Non-pigmented ciliary epithelial cell (primary cell): ENCODE measurements around the gene DTX4.

Experiments used
- DNase-seq: peaks from one replicate; pipeline ENCODE4 v3.0.0-alpha.2; 2010; ENCODE audit warnings: low read depth

Gene DTX4

DNA sequence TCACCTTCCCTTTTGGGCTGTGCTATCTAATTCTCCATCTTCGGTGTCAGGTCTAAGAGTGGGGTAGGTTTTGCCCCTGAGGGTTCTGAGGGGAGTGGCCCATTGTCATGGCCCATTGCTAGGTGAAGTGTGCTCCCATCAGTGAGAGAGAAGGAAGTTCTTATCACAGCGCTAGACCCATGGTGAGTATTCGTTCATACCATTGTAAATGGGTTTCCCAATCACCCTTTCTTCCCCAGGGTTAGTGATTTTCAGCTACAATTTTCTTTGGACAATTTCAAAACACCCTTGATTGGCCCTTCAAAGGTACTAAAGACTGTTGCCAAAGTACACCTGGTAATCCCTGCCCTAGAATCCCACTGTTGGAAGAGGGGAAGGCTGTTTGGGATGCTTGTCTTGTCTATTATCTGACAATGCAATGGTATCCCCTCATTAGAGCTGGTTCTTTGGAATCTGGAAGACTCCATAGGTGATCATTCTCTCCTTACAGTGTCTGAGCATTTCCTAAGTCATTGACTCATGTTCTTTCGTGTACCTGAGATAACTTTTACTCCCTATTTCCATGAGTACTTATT lies 20.6 kb downstream of the DTX4 start:
- no peak for DNase-seq

DNA sequence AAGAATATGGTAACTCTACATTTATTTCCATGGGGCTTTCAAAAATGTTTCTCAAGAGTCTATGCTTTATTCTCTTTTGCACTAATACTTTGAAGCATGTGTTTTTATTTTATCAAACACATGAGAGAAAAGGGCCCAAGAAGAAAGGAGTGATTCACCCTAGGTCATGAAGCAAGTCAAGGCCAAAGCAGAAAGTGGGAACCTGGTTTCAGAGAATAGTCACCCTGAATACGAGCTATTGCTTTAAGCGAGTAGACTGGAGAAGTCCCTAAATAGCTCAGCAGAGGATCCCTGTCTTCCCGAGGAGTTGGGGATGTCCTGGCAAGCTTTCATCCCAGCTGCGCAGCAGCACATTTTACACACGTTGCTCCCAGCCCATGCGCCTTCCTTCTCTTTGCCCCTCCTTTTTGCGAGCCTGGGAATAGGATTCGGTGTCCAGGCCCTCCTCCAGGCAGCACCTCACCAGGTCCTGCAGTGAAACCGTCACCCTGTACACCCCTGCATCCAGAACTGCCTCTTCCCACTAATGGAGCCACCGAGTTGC lies 21.7 kb downstream of the DTX4 start:
- DNase-seq = no peak

DNA sequence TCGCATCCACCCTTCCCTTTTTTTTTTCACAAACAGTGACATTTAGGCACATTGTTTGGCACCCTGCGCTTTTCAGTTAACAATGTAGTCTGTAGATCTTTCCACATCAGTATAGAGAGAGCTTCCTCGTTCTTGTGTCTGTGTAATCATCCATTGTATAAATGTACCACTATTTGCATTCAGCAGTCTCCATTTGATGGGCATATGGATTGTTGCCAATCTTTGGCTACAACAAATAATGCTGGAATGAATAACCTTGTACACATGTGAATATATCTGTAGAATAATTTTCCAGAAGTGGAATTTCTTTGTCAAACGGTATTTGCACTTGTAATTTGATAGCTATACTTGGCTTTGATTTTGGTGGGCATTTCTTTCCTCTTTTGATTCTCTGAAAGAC lies 23.7 kb downstream of the DTX4 start:
- no peak for DNase-seq

DNA sequence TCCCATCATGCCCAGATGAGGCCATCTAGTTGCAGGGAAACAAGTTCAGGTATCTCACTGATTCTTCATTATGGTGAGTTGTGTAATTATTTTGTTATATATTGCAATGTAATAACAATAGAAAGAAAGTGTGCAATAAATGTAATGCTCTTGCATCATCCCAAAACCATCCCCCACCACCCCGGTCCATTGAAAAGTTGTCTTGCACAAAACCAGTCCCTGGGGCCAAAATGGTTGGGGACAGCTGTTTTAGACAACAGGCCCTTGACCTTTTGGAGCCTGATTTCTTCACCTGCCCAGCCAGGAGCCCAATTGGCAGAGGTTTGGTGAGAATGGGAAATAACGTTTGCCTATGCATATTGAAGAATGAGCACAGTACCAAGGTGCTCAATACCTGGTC lies 24.8 kb downstream of the DTX4 start:
- DNase-seq = no peak

DNA sequence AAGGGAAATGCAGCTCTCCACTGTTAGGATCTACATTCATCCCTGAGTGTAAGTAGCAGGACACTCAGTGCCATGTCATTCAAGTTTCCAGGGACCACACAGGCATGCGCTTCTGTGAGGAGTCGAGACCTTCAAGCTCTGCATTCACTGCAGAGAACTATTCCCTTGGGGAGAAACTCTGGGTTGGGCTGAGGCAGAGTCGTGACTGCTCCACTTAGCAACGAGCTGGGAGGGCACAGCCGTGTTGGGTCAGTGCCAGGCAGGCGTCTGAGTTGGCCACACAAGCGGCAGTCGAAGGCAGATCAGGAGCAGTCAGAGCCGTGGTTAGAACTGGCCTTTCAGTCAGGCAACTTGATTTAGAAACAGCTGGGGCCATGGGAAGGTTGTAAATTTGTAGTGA lies 26.1 kb downstream of the DTX4 start:
- DNase-seq = no peak

DNA sequence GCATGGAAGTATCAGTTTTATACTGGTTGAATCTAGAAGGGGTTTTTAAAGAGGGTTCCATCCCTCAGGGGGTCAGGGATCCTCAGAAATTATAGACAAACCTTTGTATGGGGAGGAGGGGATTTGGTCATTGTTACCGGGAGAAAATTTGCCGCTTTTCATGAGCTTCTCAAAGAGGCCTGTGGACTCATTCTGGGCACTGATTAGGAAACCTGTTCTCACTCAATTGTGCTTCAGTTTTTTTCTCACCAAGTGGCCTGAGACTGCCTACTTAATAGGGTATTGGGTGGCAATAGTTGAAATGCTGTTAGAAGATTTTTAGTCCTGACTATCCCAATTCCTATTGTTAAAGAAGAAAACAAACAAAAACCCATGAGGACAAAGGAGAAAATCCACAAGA lies 26.8 kb downstream of the DTX4 start:
- DNase-seq = no peak

DNA sequence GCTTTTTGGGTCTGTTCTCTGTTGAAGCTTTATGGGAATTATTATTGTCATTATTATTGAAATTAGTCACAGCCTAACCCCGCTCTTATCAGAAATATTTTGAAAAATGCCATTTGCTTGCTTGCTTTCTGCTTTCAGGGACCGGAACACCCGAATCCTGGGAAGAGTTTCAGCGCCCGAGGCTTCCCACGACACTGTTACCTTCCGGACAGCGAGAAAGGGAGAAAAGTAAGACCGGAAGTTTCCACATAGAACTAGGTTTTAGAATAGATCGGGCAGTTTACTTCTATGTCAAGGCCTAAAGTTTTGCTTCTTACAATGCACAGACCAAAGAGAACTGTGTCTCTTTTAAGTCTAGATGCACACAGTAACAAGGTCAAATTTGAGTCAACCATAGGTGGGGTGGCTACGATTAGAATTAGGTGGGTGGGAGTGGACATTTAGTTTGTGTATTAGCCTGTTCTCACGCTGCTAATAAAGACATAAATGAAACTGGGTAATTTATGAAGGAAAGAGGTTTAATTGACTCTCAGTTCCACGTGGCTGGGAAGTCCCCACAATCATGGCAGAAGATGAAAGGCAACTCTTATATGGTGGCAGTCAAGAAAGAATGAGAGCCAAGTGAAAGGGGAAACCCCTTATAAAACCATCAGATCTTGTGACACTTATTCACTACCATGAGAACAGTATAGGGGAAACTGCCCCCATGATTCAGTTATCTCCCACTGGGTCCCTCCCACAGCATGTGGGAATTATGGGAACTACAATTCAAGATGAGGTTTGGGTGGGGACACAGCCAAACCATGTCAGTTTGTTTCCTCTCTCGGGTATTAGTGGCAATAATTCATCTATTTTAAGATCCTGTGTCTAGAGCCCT lies 27.9 kb downstream of the DTX4 start:
- no peak for DNase-seq

DNA sequence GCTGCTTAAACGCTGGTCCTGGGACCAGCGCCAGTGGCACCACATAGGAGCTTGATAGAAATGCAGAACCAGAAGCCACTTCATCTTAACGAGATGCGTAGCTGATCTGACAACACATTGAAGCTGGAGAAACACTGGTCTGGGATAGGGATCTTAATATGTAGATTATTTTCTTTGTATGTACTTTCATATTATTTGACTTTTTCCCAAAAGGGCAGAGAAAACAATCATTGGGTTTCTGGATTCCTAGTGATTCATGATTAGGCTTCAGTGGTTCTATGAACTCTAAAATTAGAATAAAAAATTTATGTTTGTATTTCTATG lies 28.5 kb downstream of the DTX4 start:
- DNase-seq = no peak

DNA sequence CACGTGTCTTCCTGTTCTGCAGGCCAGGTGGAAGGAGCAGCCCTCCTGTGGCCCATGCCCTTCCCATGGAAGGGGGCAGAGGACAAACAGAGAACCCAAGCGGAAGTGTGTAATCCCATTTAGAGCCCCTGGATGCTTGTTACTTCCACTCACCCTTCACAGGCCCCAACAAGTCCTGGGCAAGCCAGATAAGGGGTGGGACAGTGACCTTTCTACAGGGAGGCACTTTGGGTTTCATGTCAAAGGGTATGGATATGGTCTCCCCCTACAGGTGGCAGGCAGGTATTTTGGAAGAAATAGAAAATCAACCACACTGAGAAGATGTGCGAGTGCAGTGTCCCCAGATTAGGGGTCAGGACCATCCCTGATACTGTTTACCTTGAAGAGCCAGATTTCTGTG lies 29.4 kb downstream of the DTX4 start:
- DNase-seq = no peak

DNA sequence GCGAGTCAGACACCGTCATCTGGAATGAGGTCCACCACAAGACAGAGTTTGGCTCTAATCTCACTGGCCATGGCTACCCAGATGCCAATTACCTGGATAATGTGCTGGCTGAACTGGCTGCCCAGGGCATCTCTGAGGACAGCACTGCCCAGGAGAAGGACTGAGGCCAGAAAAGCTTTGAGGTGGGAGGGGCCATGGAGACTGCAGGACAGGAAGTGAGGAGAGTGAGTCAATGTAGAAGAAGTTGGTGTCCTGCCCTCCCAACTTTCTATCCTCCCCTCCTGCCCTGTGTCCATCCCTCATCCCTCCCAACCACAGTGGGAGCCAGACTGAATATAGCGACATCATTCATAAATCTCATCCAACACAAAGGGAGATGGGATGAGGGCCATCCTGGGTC lies 32.8 kb downstream of the DTX4 start:
- DNase-seq = no peak

DNA sequence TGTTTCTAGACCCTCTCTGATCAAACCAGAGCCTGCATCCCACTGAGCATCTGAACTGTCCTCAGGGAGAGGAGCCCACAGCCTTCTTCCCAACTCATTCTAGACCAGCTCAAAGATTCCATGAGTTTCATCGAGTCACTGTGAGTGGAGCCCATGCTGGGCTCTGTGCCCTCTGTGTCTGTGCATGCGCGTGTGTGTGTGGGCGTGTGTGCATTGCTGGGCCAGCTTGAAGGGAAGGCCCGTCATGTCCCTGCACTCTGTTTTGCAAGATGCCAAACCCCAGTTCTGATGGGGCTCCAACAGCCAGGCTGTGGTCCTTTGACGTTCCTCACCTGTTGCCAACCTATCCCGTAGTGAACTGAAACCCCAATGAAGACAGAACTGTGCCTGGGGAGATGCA lies 33.7 kb downstream of the DTX4 start:
- no peak for DNase-seq

DNA sequence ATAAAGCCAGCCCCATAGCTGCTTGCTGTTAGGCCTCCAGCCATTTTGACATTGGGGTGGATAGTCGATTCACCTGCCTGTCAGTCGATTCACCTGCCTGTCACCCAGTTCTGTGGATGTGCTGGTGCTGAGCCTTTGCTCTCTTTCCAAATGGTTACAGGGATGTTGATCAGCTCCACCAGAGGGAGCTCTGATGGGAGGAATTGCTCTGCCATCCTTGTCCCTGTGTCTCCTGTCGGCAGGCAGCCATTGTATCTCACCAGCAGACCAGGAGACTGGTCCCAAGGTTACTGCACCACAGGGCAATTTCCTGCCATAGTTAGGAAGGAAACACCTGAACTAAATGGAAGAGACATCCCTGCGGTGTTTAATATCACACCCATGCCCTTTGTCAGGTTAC lies 34.7 kb downstream of the DTX4 start:
- no peak for DNase-seq

DNA sequence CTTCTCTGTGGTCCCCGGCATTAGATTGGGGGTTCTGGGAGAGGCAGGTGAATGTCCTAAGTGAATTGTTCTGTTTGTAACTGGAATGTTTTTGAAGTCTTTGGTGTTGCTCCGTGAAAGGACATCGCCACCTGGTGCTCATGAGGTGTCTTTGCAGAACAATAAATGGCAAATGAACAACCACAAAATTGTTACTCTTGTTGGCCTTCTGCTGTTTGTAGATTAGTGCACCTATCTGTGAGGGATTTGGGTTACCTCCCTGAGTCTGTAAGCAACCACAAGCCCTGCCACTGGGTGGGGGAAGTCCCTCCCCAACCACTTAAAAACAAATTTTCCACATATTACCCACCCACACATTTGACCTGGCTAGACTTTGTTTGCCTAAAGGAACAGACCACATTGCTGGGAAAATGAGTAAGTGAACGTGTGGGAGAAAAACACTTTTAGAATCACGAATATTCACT lies 36.1 kb downstream of the DTX4 start:
- DNase-seq = peak; percentile 85

DNA sequence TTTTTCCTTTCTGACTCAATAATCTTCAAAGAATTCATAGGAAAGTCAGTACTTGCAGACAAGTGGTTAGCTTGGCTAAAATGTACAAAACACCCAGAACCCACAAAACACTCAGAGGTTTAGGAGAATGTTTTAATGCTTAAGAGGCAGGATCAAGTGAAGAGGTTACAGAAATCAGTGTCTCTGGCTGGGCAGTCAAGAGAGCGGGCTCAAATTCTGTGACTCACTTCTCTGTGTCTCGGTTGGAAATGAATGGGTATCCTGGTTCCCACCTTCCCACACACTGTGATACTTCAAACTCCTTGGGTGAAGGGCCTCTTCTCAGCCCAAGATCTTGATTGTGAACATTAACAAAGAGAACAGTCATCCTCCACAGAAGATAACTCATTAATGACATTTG lies 37.0 kb downstream of the DTX4 start:
- peak; percentile 23 for DNase-seq

DNA sequence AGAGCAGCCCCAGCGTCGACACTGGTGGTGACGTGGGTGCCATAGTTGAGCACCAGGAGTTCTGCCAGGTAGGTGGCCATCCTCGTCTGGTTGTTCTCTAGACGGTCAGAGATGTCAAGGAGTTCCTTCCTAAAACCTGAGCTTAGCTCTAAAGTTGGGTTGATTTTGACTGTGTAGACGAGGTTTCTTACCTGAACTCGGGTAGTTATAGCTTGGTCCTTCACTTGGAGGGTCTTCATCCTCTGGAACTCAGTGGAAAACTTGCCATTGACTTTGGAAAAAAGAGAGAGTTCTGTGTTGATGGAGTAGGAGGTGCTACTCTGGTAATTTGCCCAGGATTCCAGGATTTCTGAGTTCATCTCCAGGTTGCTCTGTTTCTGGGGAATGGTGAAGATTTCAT lies 40.3 kb downstream of the DTX4 start:
- no peak for DNase-seq

DNA sequence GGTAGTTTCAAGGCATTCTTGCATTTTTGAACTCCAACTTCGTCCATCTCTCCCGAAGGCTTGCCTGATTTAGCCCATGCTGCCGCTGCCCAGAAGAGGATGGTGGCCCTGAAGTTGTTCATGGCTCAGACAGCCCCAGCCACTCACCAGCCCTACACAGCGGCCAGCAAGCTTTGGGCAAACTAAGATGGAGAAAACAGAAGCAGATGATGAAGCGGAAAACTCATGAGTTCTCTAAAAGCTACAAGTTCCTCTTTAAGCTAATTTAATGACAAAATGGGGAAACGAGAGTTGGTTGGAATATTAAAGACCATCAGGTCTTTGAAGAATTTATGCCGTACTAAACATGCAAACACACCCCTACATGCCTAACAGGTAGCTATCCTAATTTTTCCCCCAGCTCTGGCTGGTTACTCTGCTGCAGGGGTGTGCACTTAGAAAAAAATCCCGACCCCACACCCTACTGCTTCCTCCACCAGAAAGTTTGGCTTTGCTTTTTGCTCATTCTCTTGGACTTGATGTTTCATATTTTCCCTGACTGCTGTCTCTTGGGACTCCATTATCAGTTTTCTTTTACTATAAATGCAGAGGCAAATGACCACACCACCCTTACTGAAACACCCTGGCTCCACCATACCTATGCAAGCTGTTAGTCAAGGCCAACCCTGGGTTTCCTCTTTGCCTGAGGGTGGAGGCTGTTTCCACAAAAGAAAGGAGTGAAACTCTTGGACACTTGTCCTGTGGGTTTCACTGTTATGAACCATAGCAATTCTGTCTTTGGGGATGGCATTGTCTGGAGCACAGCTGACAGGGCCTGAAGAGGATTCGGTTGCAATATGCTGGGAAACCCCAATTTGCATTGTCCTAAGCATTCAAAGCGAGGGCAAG lies 41.1 kb downstream of the DTX4 start, which contains the start of gene MPEG1:
Gene MPEG1 (minus strand): TSS at position 184 of the 888 bp plus-strand sequence. CDS start 62 bp downstream, at position 122.
- no peak for DNase-seq

DNA sequence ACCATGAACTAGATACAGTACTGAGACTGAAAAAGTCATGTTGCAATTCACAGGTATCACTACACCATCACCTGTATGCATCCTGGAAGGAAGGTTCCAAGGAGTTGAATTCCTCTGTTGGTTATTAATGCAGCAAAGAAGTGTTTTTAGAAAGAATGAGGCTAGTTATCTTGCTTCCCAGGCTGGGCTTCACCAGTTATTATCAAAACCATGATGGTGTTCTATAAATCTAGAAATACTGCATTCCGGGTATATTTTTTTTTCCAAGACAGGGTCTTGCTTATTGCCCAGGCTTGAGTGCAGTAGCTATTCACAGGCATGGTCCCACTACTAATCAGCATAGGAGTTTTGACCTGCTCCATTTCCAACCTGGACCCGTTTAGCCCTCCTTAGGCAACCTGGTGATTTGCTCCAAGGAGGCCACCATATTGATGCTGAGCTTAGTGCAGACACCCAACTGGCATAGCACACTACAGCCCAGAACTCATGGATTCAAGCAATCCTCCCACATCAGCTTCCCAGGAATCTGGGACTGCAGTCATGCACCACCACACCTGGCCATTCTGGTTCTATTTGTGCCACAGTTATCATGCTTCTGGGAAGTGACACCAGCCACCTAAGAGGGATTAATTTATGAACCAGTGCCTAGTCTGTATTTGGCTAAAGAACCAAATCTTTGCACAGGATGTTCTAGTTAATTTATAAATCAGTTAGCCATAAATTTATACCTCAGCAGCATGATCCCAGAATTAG lies 42.4 kb downstream of the DTX4 start:
- no peak for DNase-seq

DNA sequence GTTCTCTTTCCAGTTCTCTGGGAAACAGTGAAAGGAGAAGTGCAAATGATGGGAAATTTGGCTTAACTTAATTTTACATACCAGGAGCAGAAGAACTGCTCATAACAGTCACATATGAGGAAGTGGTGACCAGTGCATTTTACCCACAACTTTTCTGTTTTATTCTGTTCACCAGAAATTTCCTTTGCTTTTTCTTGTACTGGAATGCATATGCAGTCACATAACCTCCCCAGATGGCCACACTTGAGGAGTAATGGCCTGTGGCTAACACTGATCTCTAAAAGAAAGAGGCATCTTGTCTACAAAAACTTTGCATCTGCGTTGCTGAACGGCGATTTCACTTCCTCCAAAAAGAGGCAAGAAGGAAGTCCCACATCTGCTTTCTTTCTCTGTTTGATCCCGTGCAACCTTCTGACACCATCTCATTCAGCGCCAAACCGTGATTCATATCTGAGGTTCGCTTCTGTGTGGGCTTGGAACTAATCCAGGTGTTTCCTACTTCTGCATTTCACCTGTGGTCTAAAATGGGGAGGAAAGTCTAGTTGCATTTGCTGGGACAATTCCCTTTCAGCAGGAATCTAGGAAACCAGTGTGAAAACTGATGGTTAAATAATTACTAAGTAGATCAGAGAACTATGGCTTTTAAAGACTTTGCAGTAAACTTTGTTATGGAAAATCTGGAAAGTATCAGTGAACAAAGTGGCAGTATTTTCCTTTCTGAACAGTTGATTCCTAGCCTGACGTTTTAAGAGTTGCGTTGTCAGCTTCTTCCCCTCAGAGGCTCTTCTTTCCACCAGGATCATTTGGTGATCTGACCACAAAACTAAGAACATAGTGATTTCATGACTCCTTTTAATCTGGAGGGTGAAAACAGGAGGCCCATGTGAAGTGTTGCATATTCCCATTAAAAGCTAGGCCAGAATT lies 45.0 kb downstream of the DTX4 start:
- DNase-seq = no peak

DNA sequence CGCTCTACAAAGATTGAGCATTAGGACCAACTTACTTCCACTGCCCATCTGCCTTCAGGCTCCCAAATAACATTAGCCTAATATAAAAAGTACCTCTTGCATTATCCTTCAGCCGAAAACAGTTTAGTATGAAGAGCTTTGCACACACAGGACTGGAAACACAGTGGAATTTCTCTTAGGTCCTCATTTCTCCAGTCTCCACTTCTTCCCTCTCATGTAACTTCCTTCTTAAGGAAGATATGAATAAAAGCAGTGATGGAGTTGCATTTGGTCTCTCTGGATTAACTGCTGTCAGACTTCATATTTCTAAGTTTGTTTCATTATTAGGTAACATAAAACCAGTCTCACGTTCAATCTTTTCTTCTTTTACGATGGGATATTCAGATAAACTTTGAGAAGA lies 46.4 kb downstream of the DTX4 start:
- DNase-seq = no peak

DNA sequence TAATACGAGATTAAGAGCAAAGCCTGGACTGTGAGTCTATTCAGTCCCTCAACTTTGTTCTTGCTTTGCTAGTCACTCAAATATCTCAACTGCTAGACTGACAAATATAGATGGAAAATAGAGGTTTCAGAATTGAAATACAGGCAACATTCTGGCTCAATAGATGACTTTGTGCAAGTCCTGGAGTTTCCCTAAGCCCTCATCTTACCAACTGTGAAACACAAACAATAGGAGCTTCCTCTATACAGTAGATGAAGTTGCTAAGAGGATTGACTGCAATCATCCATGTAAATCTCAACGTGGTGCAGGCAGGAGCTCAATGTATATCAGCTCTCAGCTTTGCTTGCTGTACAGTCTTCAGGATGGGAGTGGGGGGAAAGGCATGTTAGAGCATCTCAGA lies 47.0 kb downstream of the DTX4 start:
- no peak for DNase-seq

DNA sequence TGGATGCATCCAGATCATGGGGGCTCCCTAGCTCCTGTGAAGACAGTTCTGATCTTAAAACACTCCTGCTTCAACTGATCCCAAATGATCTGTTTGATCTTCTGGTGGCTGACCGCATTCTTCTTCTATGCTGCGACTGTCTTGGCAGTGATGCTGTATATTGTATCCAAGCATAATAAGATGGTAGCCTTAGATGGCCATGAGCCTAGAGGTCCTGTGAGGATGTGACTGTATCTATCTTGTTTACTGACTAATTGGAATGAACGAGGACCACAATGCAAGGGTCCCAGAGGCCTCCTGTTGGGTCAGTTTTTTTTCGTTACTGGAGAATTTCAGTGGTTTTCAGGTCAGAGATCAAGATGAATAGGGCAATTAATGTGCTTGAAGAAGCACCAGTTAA lies 47.9 kb downstream of the DTX4 start:
- no peak for DNase-seq
